ENCODE data around the gene MLLT10. TPM values are rescaled to one million over a fixed set of nuclear protein-coding genes. Genes with fewer than 3 reads are reported as not detected.

Gene MLLT10
- total RNA-seq, 1 experiment from 2014 or later, result 72.3 TPM

DNA sequence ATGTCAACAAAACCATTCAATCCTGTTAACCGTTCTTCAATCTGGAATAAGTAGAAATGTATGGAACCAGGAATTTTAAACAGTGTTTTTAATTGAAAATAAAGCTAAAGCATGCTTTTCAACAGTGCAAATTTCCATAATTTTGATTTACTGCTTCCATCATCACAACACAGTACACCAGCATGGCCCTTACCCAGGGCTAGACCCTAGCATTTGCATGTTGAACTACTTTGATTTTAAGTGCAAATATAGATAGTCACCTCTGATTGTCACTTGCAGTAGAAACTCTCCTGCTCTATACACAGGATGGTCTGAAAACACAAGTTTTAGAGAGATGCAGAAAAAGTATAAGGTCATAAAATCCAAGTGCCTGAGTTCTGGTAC, 20.6 kb upstream of the MLLT10 start:
- Histone ChIP-seq H2BK12ac (ENCODE audit: insufficient read length, low read depth, low read length) (no peak overlapping the region), H3K27ac (ENCODE audit: insufficient read length, low read depth, low read length) (no peak overlapping the region), H2BK20ac (ENCODE audit: low read depth, low read length, poor library complexity, severe bottlenecking) (no peak overlapping the region), H2AK5ac (ENCODE audit: insufficient read length, low read length) (no peak overlapping the region), H3K56ac (ENCODE audit: insufficient read length, low read depth, low read length) (no peak overlapping the region), H2AFZ (ENCODE audit: low read length) (no peak overlapping the region), H3K18ac (ENCODE audit: insufficient read length, low read depth, low read length) (no peak overlapping the region), H2BK120ac (ENCODE audit: low read depth, low read length, poor library complexity, severe bottlenecking) (no peak overlapping the region), H3K79me2 (ENCODE audit: insufficient read depth, low read length) (no peaks in the 10 kb centered on the region), H3K4me1 (ENCODE audit: insufficient read depth, low read length) (peaks cover 8% of the 10 kb centered on the region; the same call in 1 of the 2 replicates), H3K23ac (ENCODE audit: insufficient read length, low read depth, low read length) (no peak overlapping the region), H3K14ac (ENCODE audit: insufficient read depth, low read length) (no peak overlapping the region), H4K91ac (ENCODE audit: insufficient read length, low read depth, low read length) (no peak overlapping the region), H3K4me2 (ENCODE audit: insufficient read depth, insufficient read length, low read length) (no peak overlapping the region), H3K27me3 (ENCODE audit: insufficient read depth, low read length) (peaks cover 11% of the 10 kb centered on the region; the same call in 1 of the 2 replicates), H3T11ph (ENCODE audit: low read length) (no peak overlapping the region), H3K9me3 (ENCODE audit: control insufficient read depth, low read depth, low read length) (no peaks in the 10 kb centered on the region), H4K8ac (replicated peaks; ENCODE audit: insufficient read length, low read depth, low read length) (no peak overlapping the region), H4K5ac (ENCODE audit: insufficient read length, low read depth, low read length) (no peak overlapping the region), H3K23me2 (ENCODE audit: insufficient read length, low read depth, low read length, poor library complexity, severe bottlenecking) (peaks cover 53% of the 10 kb centered on the region), H3K9ac (ENCODE audit: extremely low read depth, insufficient read length, low read length) (no peak overlapping the region), H3K4ac (ENCODE audit: low read depth, low read length) (no peak overlapping the region), H2BK15ac (ENCODE audit: low read depth, low read length) (no peak overlapping the region), H2BK5ac (ENCODE audit: insufficient read length, low read length) (no peak overlapping the region), H4K20me1 (ENCODE audit: control insufficient read depth, insufficient read depth, insufficient read length) (no peaks in the 10 kb centered on the region), H3K79me1 (ENCODE audit: insufficient read depth, low read depth, low read length, poor library complexity, severe bottlenecking) (no peaks in the 10 kb centered on the region)
- WGBS (ENCODE audit: extremely low coverage, insufficient read length, low lambda C conversion rate), result no CpG with 5 or more reads among the region's 1 CpG
- Mint-ChIP-seq H3K27ac (peak overlapping the region in 1 of 3 experiments; percentile 8; a peak in 2 of 7 replicates), H3K4me1 (peaks cover 67 to 69% of the 10 kb centered on the region in 2 experiments), H3K9me3 (no peaks in the 10 kb centered on the region; a peak in 3 of 5 replicates), H3K27me3 (ENCODE audit: low read depth) (peaks cover 20% of the 10 kb centered on the region), H3K36me3 (ENCODE audit: insufficient read depth in 1 of 3, low read depth in 3 of 3) (no peaks in the 10 kb centered on the region; a peak in 1 of 7 replicates), H3K4me3 (peak overlapping the region; percentile 5 to 92; a peak in 4 of 5 replicates)
- DNase-seq, result no peak
- no peak for TF ChIP-seq CTCF (conservative IDR thresholded peaks at IDR 0.05)
